ENCODE data around the gene TMEM164.
"Not testable (repeated sequence)": the region's sequence is repeated elsewhere in the genome, so short reads cannot be mapped to it uniquely, and the experiment has no call there.

Gene TMEM164

DNA sequence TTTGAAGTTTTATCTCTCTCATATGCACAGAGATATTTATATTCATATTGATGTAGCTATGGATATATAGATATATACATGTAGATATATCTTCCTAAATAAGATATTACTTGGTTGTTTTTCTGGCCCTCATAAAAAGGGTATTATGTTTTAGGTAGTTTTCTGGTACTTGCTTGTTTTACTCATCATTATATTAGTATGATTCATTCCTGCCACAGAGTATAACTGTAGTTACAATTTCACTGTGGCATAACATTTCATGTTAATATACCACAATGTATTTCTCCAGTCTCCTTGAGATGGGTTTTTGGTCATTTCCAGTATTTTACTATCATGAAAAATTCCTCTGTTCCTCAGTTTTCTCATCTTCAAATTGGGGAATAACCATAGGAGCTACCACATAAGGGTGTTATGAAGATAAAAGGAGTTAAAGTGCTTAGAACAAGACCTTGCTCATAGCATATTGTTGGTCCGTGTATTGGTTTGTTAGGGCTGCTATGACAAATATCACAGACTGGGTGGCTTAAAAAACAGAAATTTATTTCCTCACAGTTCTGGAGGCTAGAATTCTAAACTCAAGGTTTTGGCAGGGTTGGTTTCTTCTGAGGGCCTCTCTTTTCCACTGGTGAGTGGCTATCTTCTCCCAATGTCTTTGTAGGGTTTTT lies 129.7 kb downstream of the TMEM164 start:
- no peak for DNase-seq (ENCODE audit: low read depth)

DNA sequence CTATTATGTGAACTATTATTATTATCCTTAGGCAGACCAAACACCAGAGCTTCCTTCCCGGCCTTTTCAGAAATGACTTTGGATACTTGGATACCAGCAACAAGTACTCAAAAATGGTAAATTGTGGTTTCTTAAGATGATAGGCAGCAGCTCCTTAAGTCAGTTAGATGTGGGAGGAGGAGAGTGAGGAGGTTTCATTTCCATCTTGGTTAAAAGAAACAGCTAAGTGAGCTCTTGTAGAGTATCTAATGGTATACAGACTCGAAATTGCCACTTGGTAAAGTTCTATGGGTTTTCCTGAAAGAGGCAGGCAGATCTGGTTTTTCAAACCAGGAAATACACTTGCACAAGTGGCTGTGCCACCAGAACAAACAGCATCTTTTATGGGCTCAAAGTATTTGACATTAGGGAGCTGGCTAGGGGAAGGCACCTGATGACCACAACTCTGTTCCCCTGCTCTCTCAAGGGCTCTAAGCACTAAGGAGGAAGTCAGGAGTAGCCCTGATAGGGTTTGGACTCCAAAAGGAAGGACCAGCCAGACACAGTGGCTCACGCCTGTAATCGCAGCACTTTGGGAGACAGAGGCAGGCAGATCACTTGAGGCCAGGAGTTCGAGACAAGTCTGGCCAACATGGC lies 130.9 kb downstream of the TMEM164 start:
- DNase-seq (ENCODE audit: low read depth): no peak

DNA sequence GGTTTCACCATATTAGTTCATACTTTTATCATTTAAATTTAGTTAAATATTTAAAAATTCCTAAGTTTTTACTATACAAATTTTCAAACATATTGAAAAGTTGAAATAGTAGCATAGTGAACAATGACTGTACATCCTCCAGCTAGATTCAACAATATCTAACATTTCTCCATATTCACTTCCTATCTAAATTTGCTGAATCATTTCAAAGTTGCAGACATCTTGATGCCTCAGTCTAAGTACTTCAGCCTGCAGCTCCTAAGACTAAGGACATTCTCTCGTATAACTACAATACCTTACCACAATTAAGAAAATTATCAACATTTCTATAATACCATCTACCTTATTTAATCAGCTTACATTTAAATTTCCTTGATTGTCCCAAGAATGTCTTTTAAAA lies 132.7 kb downstream of the TMEM164 start:
- peak; percentile 28 for DNase-seq (ENCODE audit: low read depth)

DNA sequence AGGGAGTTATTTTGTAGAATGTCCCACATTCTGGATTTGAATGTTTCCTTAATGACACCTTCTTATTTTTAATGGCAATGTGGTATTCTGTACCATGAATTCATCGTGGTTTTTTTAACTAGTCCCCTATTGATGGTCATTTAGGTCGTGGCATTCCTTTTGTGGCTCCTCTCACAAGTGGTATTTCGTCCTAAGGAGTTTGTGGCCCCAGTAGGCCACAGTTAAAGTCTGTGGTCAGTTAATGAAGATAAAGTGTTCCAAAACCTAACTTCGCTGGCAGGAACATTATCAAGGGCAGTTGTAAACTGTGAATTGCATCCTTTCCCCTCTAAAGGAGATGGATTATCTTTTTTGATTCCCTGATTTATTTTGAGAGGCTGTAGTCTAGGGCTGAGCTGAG lies 133.2 kb downstream of the TMEM164 start:
- DNase-seq (ENCODE audit: low read depth): peak; percentile 43

DNA sequence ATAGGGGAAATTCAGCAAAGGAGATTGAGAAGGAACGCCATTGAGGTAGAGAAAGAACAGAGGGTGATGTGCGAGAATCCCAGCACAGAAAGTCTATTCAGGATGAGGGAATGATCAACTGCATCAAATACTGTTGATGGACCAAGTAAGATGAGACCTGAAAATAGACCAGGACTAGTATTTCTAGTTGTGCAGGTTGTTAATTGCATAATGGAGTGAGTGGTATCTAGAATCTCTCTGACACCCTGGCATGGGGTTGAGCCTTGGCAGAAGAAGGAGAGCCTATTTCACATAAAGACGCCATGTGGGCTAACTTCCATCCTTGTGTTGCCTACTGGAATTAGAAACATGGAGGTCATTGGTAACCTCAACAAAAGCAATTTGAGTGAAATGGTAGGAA lies 135.6 kb downstream of the TMEM164 start:
- DNase-seq (ENCODE audit: low read depth): no peak

DNA sequence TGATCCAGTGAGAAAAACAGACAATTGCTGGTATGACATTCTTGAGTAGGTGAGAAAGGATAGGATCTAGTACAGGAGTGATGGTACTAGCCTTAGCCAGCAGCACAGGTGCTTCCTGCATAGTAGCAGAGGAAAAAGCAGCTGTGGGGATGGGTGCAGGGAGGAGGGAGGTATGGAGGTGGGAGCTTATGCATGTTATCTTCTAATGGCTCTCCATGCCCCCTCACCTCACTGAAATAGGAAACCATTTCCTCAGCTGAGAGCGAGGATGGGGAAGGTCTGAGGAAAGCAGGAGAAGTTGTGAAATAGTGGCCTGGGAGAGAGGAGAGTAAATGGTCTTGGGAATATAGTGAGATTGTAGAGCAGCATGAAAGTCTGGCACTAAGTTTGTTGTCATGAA lies 136.3 kb downstream of the TMEM164 start:
- DNase-seq (ENCODE audit: low read depth): peak; percentile 38

DNA sequence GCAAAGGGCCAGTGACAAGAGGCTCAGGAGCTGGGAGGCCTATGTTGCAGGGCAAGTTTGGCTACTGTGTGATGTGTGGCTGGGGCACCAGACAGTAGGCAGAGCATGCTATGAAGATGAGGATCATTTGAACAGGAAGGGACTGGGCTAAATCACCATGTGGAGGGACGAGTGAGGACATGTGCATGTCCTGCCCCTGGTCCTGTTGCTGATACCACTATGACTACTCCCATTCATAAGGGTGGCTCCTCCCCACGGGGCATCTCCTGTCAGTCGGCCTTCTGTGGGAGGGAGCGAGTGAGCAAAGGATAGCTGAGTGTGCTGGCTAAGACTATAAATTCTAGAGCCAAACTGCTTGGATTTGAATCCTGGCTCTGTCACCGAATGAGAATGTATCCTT lies 139.2 kb downstream of the TMEM164 start:
- DNase-seq (ENCODE audit: low read depth): peak; percentile 36

DNA sequence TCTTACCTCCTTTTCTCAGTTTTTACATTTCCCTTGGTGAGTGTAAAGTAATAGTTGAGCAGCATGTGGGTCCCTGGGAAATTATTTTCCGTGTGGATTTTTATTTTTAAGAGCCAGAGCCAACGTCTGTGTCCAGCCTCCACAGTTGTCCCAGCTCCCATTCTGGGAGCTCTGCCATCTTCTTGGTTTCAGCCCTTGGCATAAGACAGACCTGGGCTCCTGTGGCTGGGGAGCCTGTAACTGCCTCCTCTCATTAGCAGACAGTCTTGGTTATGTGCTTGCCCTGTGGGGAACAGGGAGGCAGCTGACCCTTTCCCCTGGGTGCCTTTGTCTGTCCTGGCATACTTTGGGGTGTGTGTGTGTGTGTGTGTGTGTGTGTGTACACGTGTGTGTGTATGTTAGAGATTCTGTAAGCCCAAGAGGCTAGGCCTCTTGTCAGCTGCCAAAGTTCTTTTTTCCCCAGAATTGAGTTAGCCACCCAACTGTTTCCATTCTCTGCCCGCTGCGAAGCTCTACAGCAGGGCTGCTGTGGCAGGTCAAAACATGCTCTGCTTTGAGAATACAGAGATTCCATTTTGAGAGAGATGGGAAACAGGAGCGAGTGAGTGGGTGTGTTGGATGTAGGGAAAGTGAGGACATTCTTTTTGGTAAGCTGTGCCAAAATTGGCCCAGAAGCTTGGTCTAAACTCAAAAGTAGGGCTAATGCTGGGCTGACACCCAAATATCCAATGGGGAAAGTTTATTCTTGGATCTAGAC lies 140.7 kb downstream of the TMEM164 start:
- DNase-seq (ENCODE audit: low read depth): no peak

DNA sequence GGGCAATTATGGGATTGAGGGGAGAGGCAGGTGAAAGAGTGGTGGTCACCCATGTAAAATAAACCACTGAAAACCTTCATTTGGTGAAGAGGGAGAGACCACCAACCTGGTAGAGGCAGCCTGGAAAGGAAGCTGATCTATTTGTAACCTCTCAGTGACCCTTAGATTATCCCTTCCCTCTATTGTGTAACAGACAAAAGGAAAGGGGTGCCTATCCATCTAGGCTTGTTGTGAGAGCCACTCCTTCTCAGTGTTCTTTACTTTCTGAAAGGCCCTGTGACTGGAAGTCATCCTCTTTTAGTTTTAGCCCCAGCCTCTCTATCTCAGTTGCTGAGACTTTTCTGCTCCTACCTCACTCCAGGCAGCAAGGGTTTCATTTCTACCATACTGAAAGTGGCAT lies 142.4 kb downstream of the TMEM164 start:
- DNase-seq (ENCODE audit: low read depth): no peak

DNA sequence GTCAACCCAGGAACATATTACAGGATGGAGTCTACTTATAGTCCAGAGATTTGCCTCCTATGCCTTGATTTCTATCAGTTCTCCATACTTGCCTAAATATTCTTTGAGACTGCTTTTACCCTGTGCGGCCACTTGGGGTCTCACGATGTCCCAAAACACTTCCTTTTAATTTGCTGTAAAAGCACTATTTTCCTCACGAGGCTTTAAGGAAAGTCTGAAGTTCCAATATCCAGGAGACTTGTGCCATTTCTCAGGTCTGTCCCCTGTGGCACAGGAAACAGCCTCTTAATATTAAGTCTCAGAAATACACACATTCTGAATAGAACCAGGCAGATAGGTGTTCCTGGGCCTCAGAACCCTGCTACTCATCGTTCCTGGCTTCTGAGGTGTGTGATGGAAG lies 142.9 kb downstream of the TMEM164 start:
- DNase-seq (ENCODE audit: low read depth): no peak

DNA sequence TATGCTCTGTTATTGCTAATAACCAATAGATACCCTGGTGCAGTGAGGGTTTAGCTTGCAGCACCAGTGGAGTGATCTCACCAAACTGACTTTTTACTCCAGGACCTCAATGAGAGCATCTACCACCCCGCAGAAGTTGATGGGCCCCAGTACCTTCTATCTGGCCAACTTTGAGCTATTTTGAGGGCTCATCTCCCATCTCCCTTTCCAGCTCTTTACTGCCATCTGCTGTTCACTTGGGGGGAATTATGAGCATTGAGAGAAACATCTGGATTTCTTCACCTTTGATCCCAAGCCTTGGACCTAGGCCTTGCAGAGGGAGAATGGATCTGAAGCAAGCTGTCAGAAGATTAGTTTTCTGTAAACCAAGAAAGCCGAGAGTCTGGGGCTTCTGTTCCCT lies 143.6 kb downstream of the TMEM164 start:
- DNase-seq (ENCODE audit: low read depth): peak; percentile 53

DNA sequence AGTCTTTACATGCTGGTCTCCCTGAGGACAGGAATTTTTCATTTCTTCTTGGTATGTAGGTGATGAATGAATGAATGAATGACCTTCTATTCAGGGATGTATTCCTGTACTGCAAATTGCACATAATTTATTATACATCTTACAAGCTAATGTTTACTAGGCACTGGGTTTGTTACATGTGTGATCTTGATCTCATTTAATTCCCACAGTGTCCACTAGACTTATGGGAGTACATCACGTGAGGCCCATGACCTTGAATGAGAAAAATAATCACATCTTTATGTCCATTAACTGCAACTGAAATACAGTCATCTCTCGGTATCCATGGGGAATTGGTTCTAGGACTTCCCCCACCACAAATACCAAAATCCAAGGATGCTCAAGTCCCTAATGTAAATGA lies 150.3 kb downstream of the TMEM164 start:
- DNase-seq (ENCODE audit: low read depth): peak; percentile 53

DNA sequence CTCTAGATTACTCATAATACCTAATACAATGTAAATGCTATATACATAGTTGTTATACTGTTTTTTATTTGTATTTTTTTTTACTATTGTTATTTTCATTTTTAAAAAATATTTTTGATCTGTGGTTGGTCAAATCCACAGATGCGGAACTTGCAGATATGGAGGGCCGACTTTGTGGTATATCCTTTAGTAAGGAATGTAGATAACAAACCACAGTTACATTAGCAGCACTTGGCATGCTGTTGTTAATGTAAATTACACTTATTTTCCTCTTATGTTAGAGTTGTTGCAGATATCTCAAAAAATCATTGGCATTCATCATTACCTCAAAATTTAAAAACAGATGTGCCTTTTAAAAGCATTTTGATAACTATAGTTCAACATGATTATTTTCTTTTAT lies 151.0 kb downstream of the TMEM164 start:
- DNase-seq (ENCODE audit: low read depth): peak; percentile 36

DNA sequence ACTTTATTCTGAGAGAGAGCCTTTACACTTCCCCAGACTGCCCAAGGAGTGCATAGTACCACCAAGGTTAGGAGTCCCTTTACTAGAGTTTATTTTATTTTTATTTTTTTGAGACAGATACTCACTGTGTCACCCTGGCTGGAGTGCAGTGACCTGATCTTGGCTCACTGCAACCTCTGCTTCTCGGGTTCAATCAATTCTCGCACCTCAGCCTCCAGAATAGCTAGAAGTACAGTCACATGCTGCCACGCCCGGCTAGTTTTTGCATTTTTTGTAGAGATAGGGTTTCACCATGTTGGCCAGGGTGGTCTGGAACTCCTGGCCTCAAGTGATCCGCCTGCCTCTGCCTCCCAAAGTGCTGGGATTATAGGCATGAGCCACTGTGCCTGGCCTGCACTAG lies 151.4 kb downstream of the TMEM164 start:
- not testable (repeated sequence) for DNase-seq (ENCODE audit: low read depth)

DNA sequence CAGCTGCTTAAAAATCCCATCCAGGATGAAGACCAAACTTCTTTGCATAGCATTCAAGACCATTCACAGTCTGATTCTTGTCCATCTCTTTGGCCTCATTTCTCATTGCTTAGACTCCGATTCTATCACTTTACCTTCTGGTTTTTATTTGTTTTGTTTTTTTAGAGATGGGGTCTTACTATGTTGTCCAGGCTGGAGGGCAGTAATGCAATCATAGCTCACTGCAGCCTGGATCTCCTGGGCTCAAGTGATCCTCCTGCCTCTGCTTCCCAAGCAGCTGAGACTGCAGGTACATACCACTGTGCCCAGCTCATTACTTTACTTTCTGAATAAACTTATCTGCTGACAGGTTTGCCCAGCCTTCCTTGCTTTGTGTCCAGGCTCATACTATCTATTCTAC lies 152.8 kb downstream of the TMEM164 start:
- DNase-seq (ENCODE audit: low read depth): no peak

DNA sequence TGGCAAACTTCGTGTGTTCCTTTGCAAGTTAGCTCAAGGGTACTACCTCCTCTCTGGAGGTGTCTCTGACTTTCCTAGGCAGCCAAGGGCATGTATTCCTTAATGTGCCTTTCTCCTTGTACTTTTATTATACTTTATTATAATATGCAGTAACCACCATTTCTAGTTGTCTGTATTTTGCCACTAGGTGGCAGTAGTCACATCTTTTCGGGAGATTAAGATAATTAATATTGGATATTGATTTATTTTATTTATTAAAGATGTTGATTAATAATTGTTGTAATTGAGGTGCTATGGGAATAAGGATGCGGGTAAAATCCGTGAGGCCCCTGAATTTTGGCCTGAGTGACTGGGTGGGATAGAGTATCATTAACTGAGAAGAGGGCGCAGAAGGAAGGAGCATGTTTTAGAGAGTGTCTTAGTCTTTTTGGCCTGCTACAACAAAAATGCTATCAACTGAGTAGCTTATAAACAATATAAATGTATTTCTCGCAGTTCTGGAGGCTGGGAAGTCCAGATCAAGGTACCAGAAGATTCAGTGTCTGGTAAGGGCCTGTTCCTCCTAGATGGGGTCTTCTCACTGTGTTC lies 153.3 kb downstream of the TMEM164 start:
- DNase-seq (ENCODE audit: low read depth): no peak

DNA sequence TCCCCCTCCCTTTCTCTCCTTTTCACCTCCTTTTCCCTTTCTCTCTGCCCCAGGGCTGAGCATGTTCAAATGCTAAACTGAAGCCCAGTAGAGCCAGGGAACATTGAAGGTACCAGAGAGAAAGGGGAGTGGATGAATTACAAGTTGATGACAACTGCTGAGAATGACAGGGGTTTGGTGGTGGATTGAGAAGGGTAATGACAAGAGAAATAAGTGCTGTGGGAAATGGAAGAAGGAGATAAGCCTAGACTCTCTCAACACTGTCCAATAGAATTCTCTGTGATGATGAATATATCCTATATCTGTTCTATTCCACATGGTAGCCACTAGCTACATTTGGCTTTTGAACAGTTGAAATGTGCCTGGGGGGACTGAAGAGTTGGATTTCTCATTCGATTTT lies 154.5 kb downstream of the TMEM164 start:
- DNase-seq (ENCODE audit: low read depth): no peak

DNA sequence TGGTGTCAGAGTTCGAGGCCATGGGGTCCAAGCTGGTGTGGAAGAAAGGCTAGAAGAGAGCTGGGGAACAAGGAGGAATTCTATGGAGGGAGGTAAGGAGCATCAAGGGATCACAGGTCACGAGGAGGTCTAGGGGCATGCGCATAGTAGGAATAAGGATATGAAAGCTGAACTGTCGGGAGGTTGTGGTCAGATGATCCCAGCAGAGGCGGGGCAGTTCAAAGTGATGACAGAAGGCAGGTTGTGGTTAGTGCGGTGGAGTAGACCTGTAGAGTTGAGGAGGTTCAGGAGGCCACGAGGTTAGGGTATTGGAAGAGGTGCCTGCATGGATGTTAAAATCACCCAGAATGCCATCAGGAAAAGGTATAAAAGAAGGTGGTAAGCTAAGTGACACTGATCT lies 156.3 kb downstream of the TMEM164 start:
- no peak for DNase-seq (ENCODE audit: low read depth)

DNA sequence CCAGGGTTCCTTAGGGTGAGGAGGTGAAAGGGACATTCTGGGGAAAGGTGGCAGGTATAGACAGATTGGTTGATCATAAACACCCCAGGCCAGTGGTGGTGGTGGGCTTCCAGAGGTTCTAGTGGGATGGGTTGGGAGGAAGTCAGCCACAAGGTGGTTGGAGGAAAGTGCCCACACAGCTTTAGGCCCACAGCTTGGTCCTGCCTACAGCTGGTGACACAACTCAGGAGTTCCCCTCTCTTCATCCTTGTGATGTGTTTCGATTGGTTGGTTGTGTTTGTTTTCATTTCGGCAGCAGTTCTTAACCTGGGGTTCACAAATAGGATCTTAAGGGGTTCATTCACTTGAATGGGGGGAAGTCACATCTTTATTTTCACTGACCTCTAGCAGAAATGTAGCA lies 157.0 kb downstream of the TMEM164 start:
- no peak for DNase-seq (ENCODE audit: low read depth)

DNA sequence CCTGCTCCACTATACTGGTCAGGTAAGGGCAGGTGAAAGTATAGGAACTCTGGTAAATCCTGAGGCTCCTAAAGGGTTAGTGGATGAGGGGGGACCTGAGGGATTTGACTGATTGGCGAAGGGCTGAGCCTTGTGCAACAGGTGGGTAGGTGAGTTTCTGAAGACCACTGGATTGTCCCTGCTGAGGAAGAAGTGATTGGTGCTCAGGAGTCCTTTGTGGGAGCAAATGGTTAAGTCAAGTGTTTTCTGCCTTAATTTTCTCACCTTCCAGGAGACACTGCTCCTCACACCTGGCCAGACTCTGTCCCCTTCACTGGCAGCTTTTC lies 158.4 kb downstream of the TMEM164 start:
- DNase-seq (ENCODE audit: low read depth): no peak

DNA sequence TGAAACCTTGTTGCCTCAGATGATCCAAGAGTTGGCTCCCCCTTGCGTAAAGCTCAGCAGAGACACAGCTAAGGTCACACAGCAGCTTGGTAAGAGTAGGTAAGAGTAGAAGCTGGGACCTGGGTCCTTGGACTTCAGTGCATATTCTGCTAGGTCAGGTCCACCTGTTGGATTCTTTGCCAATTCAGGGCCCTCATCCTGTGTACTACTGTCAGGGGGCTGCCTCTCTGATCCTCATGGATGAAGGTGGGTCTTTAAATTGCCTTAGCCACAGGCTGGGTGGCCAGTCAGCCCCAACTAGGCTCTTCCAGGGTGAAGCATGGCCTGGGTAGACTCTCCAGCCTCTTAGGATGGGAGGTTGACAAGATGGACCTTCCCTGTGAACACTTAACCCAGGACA lies 159.2 kb downstream of the TMEM164 start:
- DNase-seq (ENCODE audit: low read depth): no peak

DNA sequence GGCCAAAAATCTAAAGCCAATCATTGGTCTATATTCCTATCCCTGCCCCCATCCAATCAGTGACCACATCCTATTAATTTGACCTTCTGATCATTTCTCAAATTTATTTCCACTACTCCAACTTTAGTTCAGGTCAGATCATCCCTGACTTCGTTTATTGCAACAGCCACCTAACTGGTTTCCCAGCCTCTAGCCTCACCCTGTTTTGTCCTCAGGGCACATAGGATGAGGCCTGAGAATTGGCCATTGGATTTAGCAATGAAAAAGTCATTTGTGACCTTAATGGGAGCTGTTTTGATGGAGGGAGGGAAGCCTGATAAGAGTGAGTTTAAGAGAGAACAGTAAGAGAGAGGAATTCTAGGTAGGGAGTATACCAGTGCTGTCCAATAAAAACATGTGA lies 160.0 kb downstream of the TMEM164 start:
- DNase-seq (ENCODE audit: low read depth): no peak

DNA sequence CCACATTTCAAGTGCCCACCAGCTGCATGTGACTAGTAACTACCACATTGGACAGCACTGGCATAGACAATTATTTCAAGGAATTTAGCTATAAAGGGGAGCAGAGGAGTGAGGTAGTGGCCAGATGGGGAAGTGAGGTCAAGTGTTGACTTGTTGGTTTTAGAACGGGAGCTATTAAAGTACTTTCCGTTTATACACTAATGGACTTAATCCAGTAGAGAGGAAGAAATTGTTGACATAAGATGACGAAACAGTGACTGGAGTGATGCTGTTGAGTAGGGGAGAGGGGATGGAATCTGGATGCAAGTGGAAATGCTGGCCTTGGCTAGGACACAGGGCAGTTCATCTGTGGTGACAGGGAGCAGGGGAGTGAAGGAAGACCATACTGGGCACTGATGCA lies 160.6 kb downstream of the TMEM164 start:
- DNase-seq (ENCODE audit: low read depth): no peak

Data from amniotic epithelial cell (primary cell).